ENCODE data around the gene RIPOR2.

DNA sequence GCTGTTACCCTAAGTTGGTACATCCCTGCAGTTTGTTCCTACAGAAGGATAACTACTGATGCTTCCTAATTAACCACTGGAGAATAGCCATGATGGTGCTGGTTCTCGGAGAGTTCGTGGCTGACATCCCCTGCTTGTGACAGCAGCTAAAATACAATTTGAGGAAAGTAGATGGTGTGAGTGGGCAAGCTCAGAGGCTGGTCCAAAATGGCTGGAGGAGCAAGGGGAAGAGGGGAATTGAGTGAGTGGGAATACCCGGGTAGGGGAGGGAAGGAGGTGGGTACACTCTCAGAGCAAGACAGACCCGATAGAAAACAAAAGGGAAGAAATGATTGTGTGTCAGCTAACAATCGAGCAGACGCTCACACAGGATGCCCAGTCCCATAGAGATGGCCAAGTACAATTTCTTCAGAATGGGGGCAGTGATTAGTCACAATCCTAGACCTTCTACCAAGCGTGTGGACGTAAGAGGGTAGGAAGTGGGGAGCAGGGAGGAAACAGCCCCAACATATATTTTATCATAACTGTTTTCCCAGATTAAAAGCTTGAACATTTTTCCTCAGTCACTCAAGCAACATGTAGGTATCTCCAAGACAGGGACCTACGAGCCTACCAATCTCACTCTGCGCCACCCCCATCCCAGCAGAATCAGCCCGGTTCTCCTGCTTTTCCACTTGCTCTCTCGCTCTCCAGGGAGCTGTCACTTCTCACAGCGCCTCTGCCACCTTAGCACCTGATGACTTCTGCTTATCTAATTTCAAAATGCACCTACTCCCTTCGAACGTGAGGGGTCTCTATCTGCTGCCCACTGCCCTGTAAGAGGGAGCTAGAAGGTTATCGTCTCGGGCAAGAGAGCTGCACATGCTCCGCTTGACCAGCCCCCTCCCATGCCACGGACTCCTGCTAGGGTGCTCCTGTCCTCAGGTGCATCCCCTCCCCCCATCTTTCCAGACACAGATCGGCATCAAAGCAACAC, 26.2 kb downstream of the RIPOR2 start:
- TF ChIP-seq, protein P1, sequence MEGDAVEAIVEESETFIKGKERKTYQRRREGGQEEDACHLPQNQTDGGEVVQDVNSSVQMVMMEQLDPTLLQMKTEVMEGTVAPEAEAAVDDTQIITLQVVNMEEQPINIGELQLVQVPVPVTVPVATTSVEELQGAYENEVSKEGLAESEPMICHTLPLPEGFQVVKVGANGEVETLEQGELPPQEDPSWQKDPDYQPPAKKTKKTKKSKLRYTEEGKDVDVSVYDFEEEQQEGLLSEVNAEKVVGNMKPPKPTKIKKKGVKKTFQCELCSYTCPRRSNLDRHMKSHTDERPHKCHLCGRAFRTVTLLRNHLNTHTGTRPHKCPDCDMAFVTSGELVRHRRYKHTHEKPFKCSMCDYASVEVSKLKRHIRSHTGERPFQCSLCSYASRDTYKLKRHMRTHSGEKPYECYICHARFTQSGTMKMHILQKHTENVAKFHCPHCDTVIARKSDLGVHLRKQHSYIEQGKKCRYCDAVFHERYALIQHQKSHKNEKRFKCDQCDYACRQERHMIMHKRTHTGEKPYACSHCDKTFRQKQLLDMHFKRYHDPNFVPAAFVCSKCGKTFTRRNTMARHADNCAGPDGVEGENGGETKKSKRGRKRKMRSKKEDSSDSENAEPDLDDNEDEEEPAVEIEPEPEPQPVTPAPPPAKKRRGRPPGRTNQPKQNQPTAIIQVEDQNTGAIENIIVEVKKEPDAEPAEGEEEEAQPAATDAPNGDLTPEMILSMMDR (IDR thresholded peaks at IDR 0.05), result no peak
- TF ChIP-seq POLR2A (IDR thresholded peaks at IDR 0.05), result no peak
